T-helper 1 cell (primary cell): ENCODE data around the gene FZR1.

Source experiments
- DNase-seq, 5 donors: peaks; one replicate each; pipeline ENCODE4 v3.0.0-alpha.2; 2012 to 2020

Gene FZR1

DNA sequence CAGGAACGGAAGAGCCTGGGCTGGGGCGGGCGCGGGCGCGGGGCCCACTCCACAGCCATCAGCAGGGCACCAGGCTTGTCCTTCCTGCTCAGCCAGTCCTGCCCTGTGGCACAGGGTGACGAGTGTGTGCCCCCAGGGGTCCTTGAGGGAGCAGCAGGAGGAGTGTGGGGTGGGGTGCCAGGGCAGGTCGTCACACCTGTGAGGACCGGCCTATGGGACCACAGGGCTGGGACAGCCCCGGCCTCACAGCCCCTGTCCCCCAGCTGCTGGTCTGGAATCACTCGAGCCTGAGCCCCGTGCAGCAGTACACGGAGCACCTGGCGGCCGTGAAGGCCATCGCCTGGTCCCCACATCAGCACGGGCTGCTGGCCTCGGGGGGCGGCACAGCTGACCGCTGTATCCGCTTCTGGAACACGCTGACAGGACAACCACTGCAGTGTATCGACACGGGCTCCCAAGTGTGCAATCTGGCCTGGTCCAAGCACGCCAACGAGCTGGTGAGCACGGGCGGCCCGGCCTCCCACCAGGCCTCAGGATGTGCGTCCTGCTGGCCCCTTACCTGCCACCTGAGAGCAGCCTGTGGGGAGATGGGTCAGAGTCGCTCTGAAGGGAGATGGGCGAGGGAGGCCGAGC lies 26.2 kb downstream of the FZR1 start:
- no peak for DNase-seq

DNA sequence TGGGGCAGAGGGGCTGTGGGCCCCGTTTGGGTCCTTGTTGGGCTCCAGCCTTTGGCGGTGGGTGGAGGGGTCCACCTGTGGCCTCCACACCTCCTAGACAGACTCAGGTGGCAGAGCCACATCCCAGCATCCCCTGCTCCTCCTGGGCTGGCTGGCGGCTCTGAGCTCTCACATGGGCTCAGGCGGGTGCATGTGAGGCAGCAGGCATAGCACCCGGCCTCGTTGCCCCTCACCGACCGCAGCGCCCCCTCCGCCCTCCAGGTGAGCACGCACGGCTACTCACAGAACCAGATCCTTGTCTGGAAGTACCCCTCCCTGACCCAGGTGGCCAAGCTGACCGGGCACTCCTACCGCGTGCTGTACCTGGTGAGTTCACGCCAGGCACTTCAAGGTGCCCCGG lies 26.9 kb downstream of the FZR1 start:
- no peak for DNase-seq

DNA sequence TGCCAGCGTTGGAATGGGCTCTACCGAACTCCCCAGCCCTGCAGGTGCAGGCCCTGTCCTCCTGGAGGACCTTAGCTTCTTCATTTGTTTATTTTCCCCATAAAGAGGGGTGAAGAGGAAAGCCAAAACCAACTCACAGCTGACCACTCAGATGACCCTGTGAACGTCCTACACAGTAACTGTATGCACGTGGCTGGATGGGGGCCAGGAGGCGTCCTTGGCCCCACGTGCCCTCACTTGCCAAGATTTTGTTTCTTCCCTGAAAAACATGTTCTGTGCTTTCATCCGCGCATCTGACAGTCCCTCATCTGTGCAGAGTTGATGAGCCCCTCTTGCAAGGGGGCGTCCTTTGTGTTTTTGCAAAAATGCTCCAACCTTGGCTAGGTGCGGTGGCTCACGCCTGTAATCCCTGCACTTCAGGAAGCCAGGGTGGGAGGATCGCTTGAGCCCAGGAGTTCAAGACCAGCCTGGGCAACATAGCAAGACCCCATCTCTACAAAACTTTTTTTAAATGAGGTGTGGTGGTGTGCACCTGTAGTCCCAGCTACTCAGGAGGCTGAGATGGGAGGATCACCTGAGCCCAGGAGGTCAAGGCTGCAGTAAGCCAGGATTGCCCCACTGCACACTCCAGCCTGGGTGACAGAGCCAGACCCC lies 27.6 kb downstream of the FZR1 start:
- DNase-seq: no peak

DNA sequence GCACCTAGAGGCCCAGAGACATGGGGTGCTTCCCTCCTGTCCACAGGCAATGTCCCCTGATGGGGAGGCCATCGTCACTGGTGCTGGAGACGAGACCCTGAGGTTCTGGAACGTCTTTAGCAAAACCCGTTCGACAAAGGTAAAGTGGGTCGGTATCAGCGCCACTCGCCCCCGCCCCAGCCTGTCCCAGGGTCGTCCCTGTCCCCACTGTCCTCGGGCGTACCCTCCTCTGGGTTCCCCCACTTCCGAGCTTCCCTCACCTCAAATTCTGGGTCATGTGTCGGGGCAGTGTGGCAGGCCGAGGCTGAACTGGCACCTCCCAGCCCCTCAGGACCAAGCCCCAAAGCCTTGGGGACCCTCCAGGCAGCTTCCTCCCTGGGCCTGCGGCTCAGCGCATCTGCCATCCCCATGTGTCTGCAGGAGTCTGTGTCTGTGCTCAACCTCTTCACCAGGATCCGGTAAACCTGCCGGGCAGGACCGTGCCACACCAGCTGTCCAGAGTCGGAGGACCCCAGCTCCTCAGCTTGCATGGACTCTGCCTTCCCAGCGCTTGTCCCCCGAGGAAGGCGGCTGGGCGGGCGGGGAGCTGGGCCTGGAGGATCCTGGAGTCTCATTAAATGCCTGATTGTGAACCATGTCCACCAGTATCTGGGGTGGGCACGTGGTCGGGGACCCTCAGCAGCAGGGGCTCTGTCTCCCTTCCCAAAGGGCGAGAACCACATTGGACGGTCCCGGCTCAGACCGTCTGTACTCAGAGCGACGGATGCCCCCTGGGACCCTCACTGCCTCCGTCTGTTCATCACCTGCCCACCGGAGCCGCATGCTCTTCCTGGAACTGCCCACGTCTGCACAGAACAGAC lies 28.5 kb downstream of the FZR1 start:
- no peak for DNase-seq

DNA sequence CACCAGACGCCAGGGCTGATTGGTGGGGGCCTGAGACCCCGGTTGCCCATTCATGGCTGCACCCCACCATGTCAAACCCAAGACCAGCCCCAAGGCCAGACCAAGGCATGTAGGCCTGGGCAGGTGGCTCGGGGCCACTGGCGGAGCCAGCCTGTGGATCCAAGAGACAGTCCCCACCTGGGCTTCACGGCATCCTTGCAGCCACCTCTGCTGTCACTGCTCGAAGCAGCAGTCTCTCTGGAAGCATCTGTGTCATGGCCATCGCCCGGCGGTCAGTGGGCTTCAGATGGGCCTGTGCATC lies 29.1 kb downstream of the FZR1 start:
- no peak for DNase-seq

DNA sequence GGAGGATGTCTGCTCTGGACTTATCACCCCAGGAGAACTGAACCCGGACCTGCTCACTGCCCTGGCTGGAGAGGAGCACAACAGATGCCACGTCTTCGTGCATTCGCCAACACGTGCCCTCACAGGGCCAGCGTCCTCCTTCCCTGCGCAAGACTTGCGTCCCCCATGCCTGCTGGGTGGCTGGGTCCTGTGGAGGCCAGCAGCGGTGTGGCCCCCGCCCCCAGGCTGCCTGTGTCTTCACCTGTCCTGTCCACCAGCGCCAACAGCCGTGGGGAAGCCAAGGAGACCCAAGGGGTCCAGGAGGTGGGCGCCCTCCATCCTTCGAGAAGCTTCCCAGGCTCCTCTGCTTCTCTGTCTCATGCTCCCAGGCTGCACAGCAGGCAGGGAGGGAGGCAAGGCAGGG lies 29.5 kb downstream of the FZR1 start:
- DNase-seq: no peak

DNA sequence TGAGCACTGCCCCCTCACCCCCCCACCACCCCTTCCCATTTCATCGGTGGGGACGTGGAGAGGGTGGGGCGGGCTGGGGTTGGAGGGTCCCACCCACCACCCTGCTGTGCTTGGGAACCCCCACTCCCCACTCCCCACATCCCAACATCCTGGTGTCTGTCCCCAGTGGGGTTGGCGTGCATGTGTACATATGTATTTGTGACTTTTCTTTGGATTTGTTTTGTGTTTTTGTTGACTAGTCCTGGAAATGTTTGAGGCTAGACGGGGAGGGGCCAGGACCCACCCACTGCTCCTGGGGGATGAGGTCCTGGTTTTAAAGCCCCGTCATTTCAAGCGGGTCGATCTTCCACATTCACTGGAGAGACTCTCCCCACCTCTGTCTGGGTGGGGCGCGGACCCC lies 29.9 kb downstream of the FZR1 start:
- no peak for DNase-seq

DNA sequence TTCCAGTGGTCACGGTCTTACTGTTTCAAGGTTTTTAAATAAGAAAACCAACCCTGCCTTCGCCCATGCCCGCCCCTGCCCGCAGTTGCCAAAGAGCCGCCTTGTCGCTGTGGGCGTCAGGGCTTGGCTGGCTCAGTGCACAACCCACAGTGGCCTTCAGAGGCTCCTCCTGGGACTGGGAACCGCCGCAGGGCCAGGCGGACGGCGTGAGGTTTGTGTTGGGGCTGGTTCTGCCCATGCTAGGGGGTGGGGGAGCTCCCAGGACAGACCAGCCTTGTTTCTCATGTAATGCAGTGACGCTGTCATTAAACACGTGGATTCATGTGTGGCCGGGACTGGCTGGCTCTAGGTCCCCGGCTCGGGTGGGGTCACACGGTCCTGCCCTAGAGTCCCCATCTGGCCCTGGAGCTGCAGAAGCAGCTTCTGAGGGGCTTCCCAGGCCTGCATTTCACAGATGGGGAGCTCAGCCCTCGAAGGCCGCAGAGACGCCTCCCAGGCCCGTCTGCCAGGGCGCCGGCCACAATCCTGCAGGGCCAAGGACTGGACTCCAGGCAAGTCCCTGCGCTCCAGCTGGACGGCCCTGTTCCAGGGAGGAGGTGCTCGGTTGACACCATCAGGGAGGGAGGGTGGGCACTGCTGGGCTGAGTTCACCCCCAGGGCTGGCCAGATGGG lies 30.5 kb downstream of the FZR1 start:
- no peak for DNase-seq

DNA sequence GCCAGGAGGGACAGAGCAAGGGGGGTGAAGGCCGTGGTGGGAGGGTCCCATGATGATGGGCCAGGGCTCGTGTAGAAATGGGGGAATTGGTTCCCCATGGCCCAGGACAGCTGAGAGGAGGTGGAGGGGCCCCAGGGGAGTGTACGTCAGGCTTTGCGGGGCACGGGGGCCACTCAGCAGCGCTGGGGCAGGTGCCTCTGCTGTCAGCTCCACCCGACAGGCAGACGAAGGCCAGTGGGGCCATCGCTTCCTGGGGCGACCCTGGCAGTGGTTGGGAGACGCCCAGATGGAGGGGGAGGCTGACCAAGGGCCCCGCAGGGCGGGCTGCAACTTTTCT lies 31.0 kb downstream of the FZR1 start:
- no peak for DNase-seq

DNA sequence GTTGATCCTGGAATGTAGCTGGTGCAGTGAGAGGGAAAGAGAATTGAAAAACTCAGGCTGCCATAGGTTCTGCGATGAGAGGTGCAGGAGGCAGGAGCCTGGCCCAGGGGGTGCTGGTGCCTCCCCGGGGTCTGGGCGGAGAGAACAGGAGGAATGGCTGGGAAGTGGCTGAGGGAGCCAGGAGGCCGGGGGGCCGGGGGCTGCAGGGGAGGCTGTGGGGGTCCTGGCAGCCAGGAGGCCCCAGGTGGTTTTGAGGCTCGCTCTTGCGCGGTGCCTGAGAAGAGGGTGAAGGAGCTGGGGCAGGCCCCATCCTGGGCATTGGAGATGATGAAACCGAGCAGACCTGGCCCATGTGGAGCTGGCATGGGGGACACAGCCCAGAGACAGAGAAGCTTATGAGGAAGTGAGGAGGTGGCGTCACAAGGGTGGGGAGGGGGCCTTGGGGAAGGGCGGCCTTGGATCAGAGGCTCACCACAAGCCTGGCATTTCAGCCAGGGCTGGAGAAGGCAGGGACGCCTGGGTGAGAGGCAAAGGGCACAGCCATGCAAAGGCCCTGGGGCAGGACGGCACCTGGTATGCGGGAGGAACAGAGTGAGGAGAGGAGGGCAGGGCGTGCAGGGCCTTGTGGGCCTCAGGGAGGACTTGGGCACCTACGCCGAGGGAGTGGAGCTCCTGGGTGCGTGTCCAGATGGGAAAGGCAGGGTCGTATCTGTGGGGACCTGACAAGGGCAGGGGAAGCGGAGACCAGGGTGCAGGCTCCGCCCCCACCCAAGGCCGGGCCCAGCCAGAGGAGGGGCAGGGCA lies 31.5 kb downstream of the FZR1 start:
- DNase-seq: no peak

DNA sequence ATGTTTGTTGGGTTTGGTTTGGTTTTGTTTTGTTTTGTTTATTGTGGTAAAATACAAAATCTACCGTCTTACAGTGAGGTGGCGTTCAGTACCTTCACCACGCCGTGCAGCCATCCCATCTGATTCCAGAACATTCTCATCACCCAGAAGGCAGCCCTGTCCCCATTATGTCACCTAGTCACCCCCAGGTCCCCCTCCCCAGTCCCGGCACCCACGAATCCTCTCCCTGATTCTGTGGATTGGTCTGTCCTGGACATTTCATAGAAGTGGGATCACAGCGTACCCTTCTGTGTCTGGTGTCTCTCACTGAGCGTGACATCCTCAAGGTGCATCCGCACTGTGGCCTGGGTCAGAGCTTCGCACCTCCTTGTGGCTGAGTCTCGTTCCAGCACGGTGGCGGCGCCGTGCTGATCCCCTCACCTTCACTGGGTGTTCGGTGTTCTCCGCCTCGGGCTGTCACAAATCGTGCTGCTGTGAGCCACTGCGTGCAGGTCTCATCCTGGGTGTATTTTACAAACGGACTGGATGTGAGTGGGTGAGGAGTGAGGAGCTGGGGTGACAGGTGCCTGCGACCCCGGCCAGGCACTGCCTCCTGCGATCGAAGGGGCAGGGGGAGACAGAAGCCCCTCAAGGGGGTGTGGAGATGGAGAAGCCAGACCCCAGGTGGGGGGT lies 32.3 kb downstream of the FZR1 start:
- DNase-seq: no peak

DNA sequence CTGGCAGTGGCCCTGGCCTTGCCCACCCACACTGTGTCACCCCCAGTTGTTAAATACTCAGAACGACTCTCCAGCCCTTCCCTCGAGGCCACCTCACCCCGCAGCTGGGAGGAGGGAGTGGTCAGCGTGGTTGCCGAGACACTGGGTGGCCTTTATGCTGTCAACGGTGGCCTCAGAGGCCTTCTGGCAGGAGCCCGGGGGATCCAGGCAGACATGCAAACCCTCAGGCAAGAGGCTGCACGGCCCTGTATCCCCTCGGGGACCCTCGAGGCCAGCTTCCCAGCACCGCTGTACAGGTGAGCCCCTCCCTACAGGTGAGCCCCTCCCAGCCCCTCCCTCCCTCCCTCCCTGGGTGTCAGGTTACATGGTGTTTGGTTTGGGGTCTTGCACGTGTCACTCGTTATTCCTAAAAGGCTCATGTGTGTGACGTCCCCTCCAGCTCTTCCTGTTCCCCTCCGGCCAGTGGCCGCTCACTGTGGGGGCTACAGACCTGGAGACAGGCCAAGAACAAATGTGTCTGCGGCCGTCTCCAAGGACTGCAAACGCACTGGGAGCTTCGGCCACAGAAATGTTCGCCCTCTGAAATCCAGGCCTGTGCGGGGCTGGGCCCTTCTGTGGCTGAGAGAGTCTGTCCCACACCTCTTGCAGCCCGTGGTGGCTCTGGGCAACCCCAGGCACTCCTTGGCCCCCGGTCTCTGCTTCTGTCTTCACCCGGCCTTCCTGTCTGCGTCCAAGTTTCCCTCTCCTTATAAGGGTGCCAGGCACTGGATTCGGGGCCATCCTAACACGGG lies 33.0 kb downstream of the FZR1 start, which contains the start of gene TEKTIP1:
Gene TEKTIP1 (plus strand): TSS at position 210 of the 791 bp plus-strand sequence. CDS start 4 bp downstream, at position 214.
- DNase-seq: no peak

DNA sequence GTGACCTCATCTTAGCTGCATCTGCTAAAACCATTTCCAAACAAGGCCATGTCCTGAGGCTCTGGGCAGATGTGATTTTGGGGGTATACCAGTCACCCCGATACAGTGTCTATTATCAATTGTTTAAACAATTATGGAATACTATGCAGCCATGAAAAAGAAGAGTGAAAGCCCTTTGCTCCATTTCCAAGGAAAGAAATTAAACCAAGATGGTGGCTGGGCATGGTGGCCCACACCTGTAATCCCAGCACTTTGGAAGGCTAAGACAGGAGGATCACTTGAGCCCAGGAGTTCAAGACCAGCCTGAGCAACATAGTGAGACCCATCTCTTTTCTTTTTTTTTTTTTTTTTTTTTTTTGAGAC lies 33.6 kb downstream of the FZR1 start:
- no peak for DNase-seq

DNA sequence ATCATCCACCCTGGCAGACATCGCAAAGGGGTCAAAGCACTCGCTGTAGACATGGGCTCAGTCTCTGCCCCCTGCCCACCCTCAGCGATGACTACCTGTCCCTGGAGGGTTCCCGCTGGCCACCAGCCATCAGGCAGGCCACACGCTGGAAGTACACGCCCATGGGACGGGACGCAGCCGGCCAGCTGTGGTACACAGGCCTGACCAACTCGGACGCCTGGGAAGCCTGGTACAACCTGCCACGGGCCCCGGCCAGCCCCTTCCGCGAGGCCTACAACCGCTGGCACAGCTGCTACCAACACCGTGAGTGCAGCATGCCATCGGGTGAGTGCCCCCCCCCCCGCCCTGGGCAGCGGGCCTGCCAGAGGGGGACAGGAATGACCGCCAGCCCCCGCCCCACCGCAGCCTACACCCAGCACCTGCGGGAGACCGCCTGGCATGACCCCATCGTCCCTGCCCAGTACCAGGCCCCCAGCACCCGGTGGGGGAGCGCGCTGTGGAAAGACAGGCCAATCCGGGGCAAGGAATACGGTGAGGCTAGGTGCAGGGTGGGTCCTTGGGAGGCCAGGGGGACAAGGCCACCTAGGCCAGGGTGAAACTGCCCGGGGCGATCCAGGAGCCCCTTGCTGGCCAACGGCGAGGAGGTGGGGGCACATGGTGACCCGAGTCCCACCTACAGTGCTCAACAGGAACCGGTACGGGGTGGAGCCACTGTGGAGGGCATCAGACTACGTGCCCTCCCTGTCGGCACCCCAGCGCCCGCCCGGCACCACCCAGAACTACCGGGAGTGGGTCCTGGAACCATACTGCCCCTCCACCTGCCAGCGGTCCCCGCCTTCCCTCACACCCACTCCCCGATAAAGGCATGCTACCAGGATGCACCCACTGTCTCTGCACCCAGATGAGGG lies 37.3 kb downstream of the FZR1 start:
- no peak for DNase-seq

DNA sequence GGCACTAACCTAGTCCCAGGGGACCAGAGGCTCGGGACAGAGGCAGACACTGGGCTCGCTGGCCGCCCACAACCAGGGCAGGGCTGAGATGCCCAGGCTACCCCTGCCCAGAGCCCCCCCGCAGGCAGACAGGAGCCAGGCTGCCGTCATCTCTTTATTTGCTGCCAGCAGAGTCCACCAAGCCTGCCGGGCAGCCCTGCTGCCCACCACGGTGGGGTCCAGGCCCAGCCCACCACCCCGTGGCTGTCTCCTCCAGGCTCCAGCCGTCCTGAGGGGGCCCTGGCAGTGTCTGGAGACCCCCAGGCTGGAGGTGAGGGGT lies 37.9 kb downstream of the FZR1 start:
- DNase-seq: no peak

DNA sequence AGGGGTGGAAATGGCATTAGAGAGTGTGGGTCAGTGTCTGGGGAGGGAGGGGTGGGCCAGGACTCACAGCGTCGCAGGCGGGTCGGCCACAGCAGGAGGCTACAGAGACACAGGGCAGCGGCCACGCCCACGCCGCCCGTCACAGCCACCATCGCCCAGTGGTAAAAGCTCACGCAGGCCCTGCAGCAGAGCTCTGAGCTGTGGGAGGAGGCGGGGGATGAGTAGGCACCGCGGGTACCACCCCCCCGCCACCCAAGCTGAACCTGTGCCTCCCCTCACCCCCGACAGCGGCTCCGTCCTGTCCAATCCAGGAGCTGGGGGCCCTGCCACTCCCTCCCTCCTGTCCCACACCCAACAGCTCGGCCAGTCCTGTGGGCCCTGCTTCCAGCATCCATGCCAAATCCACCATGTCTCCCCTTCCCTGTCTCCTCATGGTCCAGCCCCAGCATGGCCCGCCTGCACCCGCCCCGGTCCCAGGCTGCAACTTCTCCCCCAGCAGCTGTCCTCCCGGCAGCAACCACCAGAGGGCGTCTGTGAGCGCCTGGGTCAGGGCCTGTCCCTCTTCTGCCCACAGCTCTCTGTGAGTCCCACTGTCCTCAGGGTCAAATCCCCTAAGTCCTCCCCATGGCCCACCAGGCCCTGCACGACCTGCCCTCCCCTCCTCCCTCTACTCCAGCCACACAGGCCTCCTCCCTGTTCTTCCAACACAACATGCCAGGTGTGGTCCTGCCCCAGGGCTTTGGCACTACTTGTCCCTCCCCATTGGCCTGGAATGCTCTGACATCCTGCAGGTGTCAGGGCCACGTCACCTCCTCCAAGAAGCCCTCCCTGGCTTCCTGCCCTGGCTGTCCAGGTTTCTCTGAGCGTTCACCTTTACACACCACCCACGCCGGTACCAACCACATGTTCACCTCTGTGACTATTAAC lies 38.9 kb downstream of the FZR1 start:
- peak; percentile 48 to 73 (median 66) for DNase-seq

DNA sequence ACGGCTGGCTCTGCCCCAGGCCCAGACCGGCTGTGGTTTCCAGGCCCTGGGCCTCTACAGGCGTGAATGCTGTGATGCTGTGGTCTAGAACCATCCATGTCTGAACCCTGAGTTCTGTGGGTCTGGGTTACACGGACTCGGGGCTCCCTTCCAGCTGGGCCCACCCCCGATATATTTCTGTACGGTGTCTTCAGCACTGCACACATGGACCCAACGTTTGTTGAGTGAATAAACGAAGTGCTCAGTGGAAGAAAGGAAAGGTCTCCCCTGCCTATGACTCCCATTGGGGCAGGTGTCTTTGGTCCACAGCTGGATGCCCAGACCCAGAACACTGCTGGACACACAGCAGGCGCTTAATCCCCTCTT lies 39.5 kb downstream of the FZR1 start:
- DNase-seq: no peak

DNA sequence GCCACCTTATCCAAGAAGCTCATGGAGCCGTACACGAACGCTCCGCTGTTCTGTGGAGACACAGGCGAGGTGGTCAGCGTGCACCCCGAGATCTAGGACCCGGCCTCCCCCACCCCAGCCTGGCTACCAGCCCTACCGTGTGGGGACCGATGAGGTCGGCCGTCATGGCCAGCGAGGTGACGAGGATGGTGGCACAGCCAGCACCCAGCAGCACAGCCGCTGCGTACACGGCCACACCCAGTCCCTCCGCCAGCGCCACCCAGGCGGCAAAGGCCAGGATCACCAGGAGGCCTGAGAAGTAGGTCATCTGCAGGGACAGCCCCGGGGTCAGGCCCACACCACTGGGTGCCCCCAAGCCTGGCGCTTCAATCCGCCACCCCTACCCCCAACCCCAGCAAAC lies 40.0 kb downstream of the FZR1 start:
- no peak for DNase-seq

DNA sequence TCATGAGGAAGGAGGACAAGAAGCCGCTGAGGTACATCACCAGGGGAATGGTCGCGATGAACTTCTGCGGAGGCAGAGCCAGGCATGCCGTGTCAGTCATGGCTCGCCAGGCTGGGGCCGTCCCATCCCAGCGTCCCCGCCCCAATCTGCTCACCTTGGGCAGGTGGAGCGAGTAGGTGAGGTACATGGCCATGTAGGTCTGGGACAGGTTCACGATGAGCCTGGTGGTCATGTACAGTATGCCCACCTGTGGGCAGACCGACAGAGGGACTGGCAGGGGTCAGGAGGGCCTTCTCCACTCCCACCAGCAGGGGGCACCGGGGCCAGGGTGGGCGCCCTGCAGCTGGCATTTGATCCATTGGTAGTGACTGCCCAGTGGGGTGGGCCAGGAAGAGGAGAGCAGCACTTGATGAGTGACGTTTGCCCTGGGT lies 41.2 kb downstream of the FZR1 start:
- DNase-seq: no peak
